Stimulated activated CD4-positive, alpha-beta T cell treated with anti-CD3 and anti-CD28 coated beads, TNF-alpha, amount 100 ng/mL, for 24 hours (primary cell): ENCODE measurements around the gene GGTA1.
"Not testable (repeated sequence)": the region's sequence is repeated elsewhere in the genome, so short reads cannot be mapped to it uniquely, and the experiment has no call there.

ENCODE experiments used
- DNase-seq, 3 experiments: peaks; one replicate each; pipeline ENCODE4 v3.0.0-alpha.2; 2020; ENCODE audit warnings: low read depth in 3 of 3

Gene GGTA1

GRCh38 chr9:121458449-121458848, 41.2 kb downstream of the GGTA1 start:
- not testable (repeated sequence) for DNase-seq

- DNase-seq = peak in 1 of 3 experiments; percentile 9
Measured at GRCh38 chr9:121455527-121456239, 44.0 kb downstream of the GGTA1 start.

- DNase-seq = no peak
Measured at GRCh38 chr9:121454972-121455371, 44.7 kb downstream of the GGTA1 start.

- no peak for DNase-seq
Measured at GRCh38 chr9:121453232-121453892, 46.3 kb downstream of the GGTA1 start.

GRCh38 chr9:121452085-121452484, 47.6 kb downstream of the GGTA1 start:
- DNase-seq = no peak

GRCh38 chr9:121451586-121451985, 48.1 kb downstream of the GGTA1 start:
- no peak for DNase-seq

GRCh38 chr9:121450241-121450640, 49.4 kb downstream of the GGTA1 start:
- DNase-seq = no peak

- DNase-seq = no peak
Measured at GRCh38 chr9:121449786-121450185, 49.9 kb downstream of the GGTA1 start.

- no peak for DNase-seq
Measured at GRCh38 chr9:121447321-121447834, 52.3 kb downstream of the GGTA1 start.

GRCh38 chr9:121445986-121446385, 53.7 kb downstream of the GGTA1 start:
- no peak for DNase-seq

GRCh38 chr9:121443981-121444380, 55.7 kb downstream of the GGTA1 start:
- no peak for DNase-seq

GRCh38 chr9:121441165-121441564, 58.5 kb downstream of the GGTA1 start:
- DNase-seq = no peak

- no peak for DNase-seq
Measured at GRCh38 chr9:121439711-121440664, 59.7 kb downstream of the GGTA1 start.

- no peak for DNase-seq
Measured at GRCh38 chr9:121439016-121439415, 60.6 kb downstream of the GGTA1 start.

- DNase-seq = no peak
Measured at GRCh38 chr9:121437891-121438290, 61.8 kb downstream of the GGTA1 start.

GRCh38 chr9:121437046-121437445, 62.6 kb downstream of the GGTA1 start:
- DNase-seq = not testable (repeated sequence)

- no peak for DNase-seq
Measured at GRCh38 chr9:121434969-121435368, 64.7 kb downstream of the GGTA1 start.

GRCh38 chr9:121427899-121428298, 71.7 kb downstream of the GGTA1 start:
- DNase-seq = no peak

- DNase-seq = no peak
Measured at GRCh38 chr9:121424024-121424432, 75.6 kb downstream of the GGTA1 start.

- no peak for DNase-seq
Measured at GRCh38 chr9:121411993-121412392, 87.7 kb downstream of the GGTA1 start.

GRCh38 chr9:121405899-121406298, 93.7 kb downstream of the GGTA1 start:
- no peak for DNase-seq
